Muscle of leg (tissue), 11 donors: ENCODE data around the gene OPTC. TPM values are rescaled to one million over a fixed set of nuclear protein-coding genes. Genes with fewer than 3 reads are reported as not detected.

Experiments used
- DNase-seq: peaks from one replicate; pipeline ENCODE4 v3.0.0; 2013
- H3K27ac ChIP-seq: one replicate; pipeline ENCODE4 v1.5.1; 2013; ENCODE audit warnings: mild to moderate bottlenecking, low read length, control low read depth
- H3K27me3 ChIP-seq: one replicate; pipeline ENCODE4 v1.6.1; 2013; ENCODE audit warnings: low read length; ENCODE audit not compliant: control insufficient read depth, insufficient read depth
- H3K36me3 ChIP-seq: one replicate; pipeline ENCODE4 v1.6.1; 2013; ENCODE audit warnings: low read length; ENCODE audit not compliant: control insufficient read depth, insufficient read depth
- H3K4me1 ChIP-seq: one replicate; pipeline ENCODE4 v1.6.1; 2013; ENCODE audit warnings: low read length; ENCODE audit not compliant: control insufficient read depth, insufficient read depth
- H3K4me3 ChIP-seq: one replicate; pipeline ENCODE4 v1.5.1; 2013; ENCODE audit warnings: low read length, control low read depth
- H3K9me3 ChIP-seq: replicated peaks from 2 replicates; pipeline ENCODE4 v1.6.1; 2013; ENCODE audit warnings: low read depth, low read length; ENCODE audit not compliant: control insufficient read depth
- WGBS: methylation state at CpG from one replicate; pipeline ENCODE4 v1.1.5; 2013; ENCODE audit warnings: missing lambda C conversion rate; ENCODE audit not compliant: insufficient coverage; 5-methylcytosine and 5-hydroxymethylcytosine counted together
- polyA plus RNA-seq, 8 donors: library from polyadenylated mRNA; unstranded; fragments of 120-200 nt; gene quantifications; one replicate each; pipeline versions ENCODE4 v1.2.1 to v1.2.3, GENCODE V29; 2013; ENCODE audit warnings: inconsistent platforms in 1 of 8, low replicate concordance in 1 of 8; ENCODE audit not compliant: insufficient read length in 8 of 8, insufficient read depth in 1 of 8
- total RNA-seq: library from RNA; stranded (reverse); fragments of 120-200 nt; gene quantifications from one replicate; pipeline ENCODE4 v1.2.4, GENCODE V29; 2013

OPTC gene
- total and polyA plus RNA-seq, 9 donors = not detected

- H3K36me3 ChIP-seq = no peaks in the 10 kb centered on the region
- peaks cover 2% of the 10 kb centered on the region for H3K27me3 ChIP-seq
- no peaks in the 10 kb centered on the region for H3K9me3 ChIP-seq
- H3K27ac ChIP-seq = peak overlapping the region; percentile 89
- peaks cover 17% of the 10 kb centered on the region for H3K4me1 ChIP-seq
- H3K4me3 ChIP-seq = peak overlapping the region; percentile 44
- no peak for DNase-seq
- 72% methylated on average over 28 of the region's 28 CpGs for WGBS
Measured at GRCh38 chr1:203486618-203487370, 7.2 kb upstream of the OPTC start.

DNA sequence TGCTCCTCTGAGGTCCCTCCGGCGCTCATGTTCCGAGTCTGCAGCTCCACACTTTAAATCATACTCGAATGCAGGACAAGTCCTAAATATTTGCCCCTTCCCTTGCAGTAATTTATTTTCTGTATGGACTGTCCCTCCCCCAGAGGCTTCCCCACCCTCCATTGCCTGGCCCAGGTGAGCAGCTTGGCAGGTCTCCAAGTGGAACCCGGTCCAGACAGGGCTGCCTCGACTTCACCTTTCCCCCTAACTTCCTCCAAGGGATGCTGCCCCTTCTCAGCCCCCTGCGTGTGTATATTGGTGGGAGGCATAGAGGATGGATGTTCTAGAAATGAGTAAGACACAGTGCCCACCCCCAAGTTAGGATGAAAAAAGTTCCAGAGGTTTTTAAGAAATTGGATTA lies 5.4 kb upstream of the OPTC start:
- 77% methylated on average over 4 of the region's 7 CpGs for WGBS
- Histone ChIP-seq H3K9me3 (no peaks in the 10 kb centered on the region), H3K4me3 (no peak overlapping the region), H3K36me3 (no peaks in the 10 kb centered on the region), H3K4me1 (peaks cover 24% of the 10 kb centered on the region), H3K27ac (no peak overlapping the region), H3K27me3 (peaks cover 2% of the 10 kb centered on the region)
- DNase-seq = no peak

- H3K4me3 ChIP-seq = no peak overlapping the region
- peaks cover 2% of the 10 kb centered on the region for H3K27me3 ChIP-seq
- peaks cover 24% of the 10 kb centered on the region for H3K4me1 ChIP-seq
- H3K9me3 ChIP-seq = no peaks in the 10 kb centered on the region
- WGBS = no CpG with 5 or more reads among the region's 9 CpGs
- no peak overlapping the region for H3K27ac ChIP-seq
- no peak for DNase-seq
- no peaks in the 10 kb centered on the region for H3K36me3 ChIP-seq
Measured at GRCh38 chr1:203490607-203491006, 3.3 kb upstream of the OPTC start.

- Histone ChIP-seq H3K4me1 (peaks cover 24% of the 10 kb centered on the region), H3K36me3 (no peaks in the 10 kb centered on the region), H3K27ac (no peak overlapping the region), H3K27me3 (peaks cover 2% of the 10 kb centered on the region), H3K9me3 (no peaks in the 10 kb centered on the region), H3K4me3 (no peak overlapping the region)
- WGBS = 32% methylated on average over 3 of the region's 9 CpGs
- no peak for DNase-seq
Measured at GRCh38 chr1:203491664-203492063, 2.3 kb upstream of the OPTC start.

DNA sequence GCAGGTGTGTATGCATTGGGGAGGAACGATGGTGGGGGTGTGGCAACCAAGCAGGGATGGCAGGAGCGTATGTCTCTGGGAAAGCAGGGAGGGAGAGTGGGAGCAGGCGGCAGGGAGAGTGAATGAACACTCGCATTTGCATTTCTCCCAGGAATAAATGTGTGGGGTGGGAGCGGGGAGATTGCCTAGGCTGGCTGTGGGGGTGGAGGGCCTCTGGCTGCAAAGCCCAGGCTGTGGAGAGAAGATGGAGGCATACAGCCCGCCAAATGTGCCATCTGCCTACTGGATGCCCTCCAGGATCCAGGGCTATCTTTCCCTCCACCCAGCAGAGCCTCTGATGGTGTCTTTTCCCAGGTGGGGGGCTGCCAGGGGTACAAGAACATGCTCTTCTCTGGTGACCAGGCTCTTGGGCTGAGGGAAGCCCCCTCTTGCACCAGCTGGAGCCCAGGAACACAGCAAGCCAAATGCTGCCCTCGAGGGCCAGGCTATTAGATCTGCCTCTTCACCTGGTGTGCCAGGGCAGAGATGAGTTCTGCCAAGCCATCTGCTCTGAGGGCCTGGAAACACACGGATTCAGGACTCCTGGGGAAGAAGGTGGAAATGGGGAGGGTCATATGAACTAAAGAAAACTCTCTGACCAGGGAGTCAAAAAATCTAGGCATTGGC lies 1.7 kb upstream of the OPTC start:
- 36% methylated on average over 6 of the region's 8 CpGs for WGBS
- Histone ChIP-seq H3K4me1 (peaks cover 19% of the 10 kb centered on the region), H3K4me3 (no peak overlapping the region), H3K36me3 (no peaks in the 10 kb centered on the region), H3K27me3 (peaks cover 2% of the 10 kb centered on the region), H3K27ac (no peak overlapping the region), H3K9me3 (no peaks in the 10 kb centered on the region)
- DNase-seq = no peak

DNA sequence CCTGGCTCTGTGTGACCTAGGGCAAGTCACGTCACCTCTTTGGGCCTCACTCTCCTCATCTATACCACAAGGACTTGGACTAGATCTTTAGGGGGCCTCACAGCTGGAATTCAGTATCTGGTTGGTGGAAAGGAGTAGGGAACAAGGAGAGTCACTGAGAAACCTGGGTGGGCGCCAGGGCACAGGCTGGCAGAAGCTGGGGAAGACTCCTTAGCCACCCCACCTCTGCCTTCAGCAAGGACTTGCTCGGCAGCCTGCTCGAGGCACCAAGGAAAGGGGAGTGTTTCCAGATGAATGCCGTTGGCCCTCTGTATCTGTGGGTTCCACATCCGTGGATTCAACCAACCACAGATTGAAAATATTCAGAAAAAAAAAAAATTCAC lies 1.2 kb upstream of the OPTC start:
- Histone ChIP-seq H3K4me1 (peaks cover 14% of the 10 kb centered on the region), H3K27ac (no peak overlapping the region), H3K9me3 (no peaks in the 10 kb centered on the region), H3K27me3 (peaks cover 5% of the 10 kb centered on the region), H3K4me3 (no peak overlapping the region), H3K36me3 (no peaks in the 10 kb centered on the region)
- WGBS = 80% methylated on average over 1 of the region's 6 CpGs
- DNase-seq = no peak

DNA sequence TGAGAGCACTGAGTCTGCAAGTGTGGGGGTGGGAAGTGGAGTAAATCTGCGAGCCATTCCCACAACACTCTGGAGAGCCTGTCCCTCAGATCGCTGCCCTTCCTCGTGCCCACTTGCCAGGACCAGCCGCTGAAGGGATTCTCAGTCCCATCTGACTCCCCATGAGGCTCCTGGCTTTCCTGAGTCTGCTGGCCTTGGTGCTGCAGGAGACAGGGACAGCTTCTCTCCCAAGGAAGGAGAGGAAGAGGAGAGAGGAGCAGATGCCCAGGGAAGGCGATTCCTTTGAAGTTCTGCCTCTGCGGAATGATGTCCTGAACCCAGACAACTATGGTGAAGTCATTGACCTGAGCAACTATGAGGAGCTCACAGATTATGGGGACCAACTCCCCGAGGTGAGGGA lies 1.9 kb downstream of the OPTC start:
- no peak overlapping the region for H3K4me3 ChIP-seq
- no peaks in the 10 kb centered on the region for H3K9me3 ChIP-seq
- no peak overlapping the region for H3K27ac ChIP-seq
- peaks cover 3% of the 10 kb centered on the region for H3K27me3 ChIP-seq
- WGBS = 70% methylated on average over 2 of the region's 7 CpGs
- DNase-seq = no peak
- H3K4me1 ChIP-seq = peaks cover 11% of the 10 kb centered on the region
- no peaks in the 10 kb centered on the region for H3K36me3 ChIP-seq

DNA sequence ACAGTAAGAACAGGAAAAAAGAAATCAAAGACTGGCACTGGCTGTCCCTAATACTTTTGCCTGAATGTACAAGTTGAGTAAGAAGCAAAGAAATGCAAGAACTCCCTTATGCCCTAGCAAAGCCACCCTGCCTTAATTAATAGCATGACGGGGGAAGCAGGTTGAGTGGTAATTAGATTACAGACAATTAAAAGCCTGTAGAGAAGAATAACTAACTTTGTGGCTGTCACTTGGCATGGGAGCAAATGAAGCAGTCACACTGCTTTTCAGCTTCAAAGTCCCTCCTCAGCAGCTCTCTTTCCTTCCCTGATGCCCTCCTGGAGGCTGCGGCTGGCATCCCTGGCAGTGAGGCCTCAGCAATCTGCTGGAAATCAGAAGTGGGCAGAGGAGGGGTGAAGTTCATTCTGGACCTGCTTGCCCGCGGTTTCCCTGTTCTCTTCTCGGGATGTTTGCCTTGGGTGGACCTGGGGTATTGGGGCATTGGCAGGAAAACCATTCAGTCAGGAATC lies 3.4 kb downstream of the OPTC start:
- Histone ChIP-seq H3K27ac (no peak overlapping the region), H3K4me1 (peaks cover 2% of the 10 kb centered on the region), H3K4me3 (no peak overlapping the region), H3K36me3 (no peaks in the 10 kb centered on the region), H3K9me3 (no peaks in the 10 kb centered on the region), H3K27me3 (peaks cover 3% of the 10 kb centered on the region)
- no peak for DNase-seq
- WGBS = 100% methylated on average over 1 of the region's 5 CpGs

DNA sequence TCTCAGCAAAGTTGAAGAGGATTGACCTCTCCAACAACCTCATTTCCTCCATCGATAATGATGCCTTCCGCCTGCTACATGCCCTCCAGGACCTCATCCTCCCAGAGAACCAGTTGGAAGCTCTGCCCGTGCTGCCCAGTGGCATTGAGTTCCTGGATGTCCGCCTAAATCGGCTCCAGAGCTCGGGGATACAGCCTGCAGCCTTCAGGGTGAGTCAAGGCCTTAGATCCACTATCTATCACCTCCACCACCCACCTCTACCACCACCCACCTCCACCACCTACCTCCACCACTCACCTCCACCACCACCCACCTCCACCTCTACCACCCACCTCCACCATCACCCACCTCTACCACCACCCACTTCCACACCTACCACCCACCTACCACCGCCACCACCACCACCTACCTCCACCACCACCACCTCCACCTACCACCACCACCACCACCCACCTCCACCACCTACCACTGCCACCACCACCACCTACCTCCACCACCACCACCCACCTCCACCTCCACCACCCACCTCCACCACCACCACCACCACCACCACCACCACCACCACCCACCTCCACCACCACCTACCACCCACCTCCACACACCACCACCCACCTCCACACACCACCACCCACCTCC lies 5.8 kb downstream of the OPTC start:
- H3K27me3 ChIP-seq = peaks cover 3% of the 10 kb centered on the region
- no peak overlapping the region for H3K4me3 ChIP-seq
- H3K4me1 ChIP-seq = peaks cover 4% of the 10 kb centered on the region
- H3K9me3 ChIP-seq = no peaks in the 10 kb centered on the region
- no peak overlapping the region for H3K27ac ChIP-seq
- DNase-seq = no peak
- 91% methylated on average over 6 of the region's 7 CpGs for WGBS
- no peaks in the 10 kb centered on the region for H3K36me3 ChIP-seq

DNA sequence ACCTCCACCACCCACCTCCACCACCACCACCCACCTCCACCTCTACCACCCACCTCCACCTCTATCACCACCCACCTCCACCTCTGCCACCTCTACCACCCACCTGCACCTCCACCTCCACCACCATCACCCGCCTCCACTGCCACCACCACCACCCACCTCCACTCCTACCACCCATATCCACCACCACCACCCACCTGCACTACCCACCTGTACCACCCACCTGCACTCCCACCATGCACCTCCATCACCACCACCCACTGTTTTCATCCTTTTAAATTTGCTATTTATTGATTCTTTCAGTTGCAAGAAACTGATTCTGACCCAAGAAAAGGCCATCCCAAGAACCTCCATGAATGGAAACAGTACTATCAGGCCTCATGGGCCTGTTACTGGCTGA lies 6.3 kb downstream of the OPTC start:
- H3K27ac ChIP-seq = no peak overlapping the region

More for the DNA sequence above, 6.3 kb downstream of the OPTC start:
- Histone ChIP-seq H3K27me3 (peaks cover 3% of the 10 kb centered on the region), H3K4me1 (peaks cover 7% of the 10 kb centered on the region), H3K36me3 (no peaks in the 10 kb centered on the region), H3K9me3 (no peaks in the 10 kb centered on the region), H3K4me3 (no peak overlapping the region)
- 94% methylated on average over 1 of the region's 1 CpG for WGBS
- no peak for DNase-seq
